ENCODE results near the gene MMUT. TPM values are rescaled to one million over a fixed set of nuclear protein-coding genes. Genes with fewer than 3 reads are reported as not detected.
"Not testable (repeated sequence)": the region's sequence is repeated elsewhere in the genome, so short reads cannot be mapped to it uniquely, and the experiment has no call there.

The MMUT gene
- 13.0 and 13.4 TPM in 2 replicates for total RNA-seq

DNA sequence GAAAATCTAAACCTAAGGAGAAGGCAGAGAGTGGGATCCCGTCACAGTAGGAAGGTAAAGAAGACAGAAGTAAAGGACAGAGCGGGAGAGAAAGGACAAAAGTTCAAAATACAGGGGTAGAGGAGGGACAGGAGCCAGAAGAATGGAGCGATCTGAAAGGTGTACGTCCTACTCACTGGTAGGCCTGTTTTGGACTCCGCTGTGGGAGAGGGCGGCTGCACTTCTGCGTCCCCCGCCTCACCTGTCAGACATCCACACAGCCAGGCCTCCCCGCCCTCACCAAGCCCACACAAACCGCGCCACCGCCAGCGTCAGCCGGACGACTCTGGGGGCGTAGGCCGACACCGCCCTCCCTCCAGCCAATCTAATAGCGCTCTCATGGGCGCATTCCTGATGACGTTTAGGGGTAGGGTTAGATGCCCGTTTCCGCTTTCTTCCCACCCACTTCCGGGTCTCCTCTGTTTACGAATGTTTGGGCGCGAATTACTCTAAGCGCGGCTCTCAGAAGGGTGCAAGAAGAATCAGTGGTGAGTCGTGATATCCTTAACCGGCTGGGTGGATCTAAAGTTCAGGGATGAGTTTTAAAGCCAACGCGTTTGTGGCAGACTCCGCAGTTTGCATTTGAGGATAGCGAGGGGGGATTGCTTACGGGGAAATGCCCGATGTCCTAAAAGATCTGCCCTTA lies at the start of gene MMUT, which contains the start of gene CENPQ:
Gene MMUT, minus strand, starts transcription at position 327 of the 685 bp plus-strand sequence. CDS start 3,787 bp downstream, outside the sequence.
Gene CENPQ, plus strand, starts transcription at position 444 of the 685 bp plus-strand sequence. CDS start 6,807 bp downstream, outside the sequence.
- peaks cover 2% of the 10 kb centered on the region for H3K27me3 Mint-ChIP-seq (ENCODE audit: insufficient read depth)
- DNase-seq (ENCODE audit: low spot score): peak; percentile 91
- H3K27ac Mint-ChIP-seq: peak within 1 kb of the TSS; percentile 97
- no peaks in the 10 kb centered on the region for H3K9me3 Mint-ChIP-seq
- H3K4me3 Mint-ChIP-seq: peak within 1 kb of the TSS; percentile 99
- peaks cover 57% of the 10 kb centered on the region for H3K4me1 Mint-ChIP-seq (ENCODE audit: low read depth)
- intact Hi-C loops (cut with micrococcal nuclease): loop anchor here (1.0 to 10.0 kb wide), 3 partner anchors 88 to 1985 kb away; no protein-coding TSS in a partner anchor
- peaks cover 8% of the 10 kb centered on the region for H3K36me3 Mint-ChIP-seq (ENCODE audit: low read depth)

DNA sequence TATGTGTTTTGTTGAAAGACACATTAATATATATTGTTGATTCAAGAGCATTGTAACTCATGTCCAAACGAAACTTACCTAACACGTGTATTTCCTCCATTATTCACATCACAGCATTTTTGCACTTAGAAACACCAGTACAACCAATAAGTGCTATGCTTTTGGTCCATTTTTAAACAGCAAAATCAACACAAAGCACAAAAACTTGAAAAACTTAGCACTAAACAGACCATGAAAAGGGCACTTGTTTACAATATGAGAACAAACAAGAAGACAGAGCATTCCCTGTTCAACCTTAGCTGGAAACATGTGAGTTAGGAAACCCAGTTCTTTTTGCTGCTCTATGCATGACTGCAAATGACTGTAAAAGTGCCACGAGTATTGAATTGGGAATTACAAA lies 46.3 kb upstream of the MMUT start:
- Mint-ChIP-seq H3K4me3 (no peak overlapping the region), H3K4me1 (ENCODE audit: low read depth) (no peaks in the 10 kb centered on the region), H3K9me3 (no peaks in the 10 kb centered on the region), H3K27me3 (ENCODE audit: insufficient read depth) (peaks cover 7% of the 10 kb centered on the region), H3K36me3 (ENCODE audit: low read depth) (no peaks in the 10 kb centered on the region), H3K27ac (no peak overlapping the region)
- intact Hi-C loops (cut with micrococcal nuclease): no loop called here
- DNase-seq (ENCODE audit: low spot score): no peak

DNA sequence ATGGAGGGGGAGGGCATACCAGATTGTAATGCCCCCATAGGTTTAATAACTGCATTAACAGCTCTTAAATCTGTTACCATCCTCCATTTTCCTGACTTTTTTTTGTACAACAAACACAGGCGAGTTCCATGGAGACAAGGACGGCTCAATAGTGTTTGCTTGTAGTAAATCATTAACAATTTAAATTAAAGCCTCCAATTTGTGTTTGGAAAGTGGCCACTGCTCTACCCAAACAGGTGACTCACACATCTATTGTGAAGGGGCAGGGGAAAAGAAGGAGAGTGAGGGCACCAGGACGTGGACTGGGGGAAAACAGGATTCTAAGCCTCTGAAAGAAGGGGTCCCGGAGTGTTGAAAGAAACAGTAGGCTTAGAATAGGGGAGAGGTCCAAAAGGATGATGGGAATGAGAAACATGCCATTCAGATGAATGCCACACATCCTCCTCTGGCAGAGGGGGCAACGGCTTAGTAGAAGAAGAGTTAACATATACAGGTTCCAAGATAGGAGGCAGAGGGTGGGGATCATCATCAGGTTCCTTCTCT lies 43.6 kb upstream of the MMUT start:
- no peak overlapping the region for H3K27ac Mint-ChIP-seq
- H3K36me3 Mint-ChIP-seq (ENCODE audit: low read depth): no peaks in the 10 kb centered on the region
- no peak for DNase-seq (ENCODE audit: low spot score)
- H3K9me3 Mint-ChIP-seq: no peaks in the 10 kb centered on the region
- H3K4me3 Mint-ChIP-seq: no peak overlapping the region
- H3K4me1 Mint-ChIP-seq (ENCODE audit: low read depth): no peaks in the 10 kb centered on the region
- intact Hi-C loops (cut with micrococcal nuclease): no loop called here
- H3K27me3 Mint-ChIP-seq (ENCODE audit: insufficient read depth): peaks cover 6% of the 10 kb centered on the region

DNA sequence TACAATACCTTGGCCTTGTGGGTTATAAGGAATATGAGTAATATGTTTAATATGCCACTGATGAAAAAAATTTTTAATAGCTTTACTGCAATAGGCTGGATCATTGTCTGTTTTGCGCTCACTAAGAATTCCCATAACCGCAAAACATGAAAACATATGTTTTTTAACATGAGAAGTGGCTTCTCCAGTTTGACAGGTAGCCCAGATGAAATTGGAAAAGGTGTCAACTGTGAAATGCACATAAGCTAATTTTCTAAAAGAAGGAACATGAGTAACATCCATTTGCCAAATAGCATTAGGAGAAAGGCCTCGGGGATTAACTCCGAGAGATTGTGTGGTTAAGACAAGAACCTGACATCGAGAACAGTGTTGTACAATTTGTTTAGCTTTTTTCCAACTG lies 41.6 kb upstream of the MMUT start:
- intact Hi-C loops (cut with micrococcal nuclease): no loop called here
- no peak for DNase-seq (ENCODE audit: low spot score)
- Mint-ChIP-seq H3K27me3 (ENCODE audit: insufficient read depth) (peaks cover 5% of the 10 kb centered on the region), H3K9me3 (no peaks in the 10 kb centered on the region), H3K4me3 (no peak overlapping the region), H3K27ac (no peak overlapping the region), H3K36me3 (ENCODE audit: low read depth) (no peaks in the 10 kb centered on the region), H3K4me1 (ENCODE audit: low read depth) (no peaks in the 10 kb centered on the region)

DNA sequence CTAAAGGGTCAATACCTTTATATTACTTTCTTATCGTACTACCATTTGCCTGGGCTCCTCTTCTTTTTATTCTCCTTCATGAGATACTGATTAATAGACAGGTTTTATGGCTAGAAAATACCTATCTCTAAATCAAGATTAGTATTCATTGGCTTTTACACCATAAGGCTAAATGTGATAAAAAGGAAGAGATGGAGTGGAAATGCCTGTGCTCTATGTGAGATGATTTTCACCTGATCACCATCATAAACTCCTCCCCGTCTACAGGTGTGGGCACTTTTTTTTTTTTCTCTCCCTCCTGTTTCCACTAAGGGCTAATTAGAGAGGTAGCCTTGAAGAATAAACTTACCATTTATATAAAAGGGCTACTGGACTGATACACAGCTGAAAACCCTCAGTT lies 36.6 kb upstream of the MMUT start, which contains the start of gene GLYATL3:
Gene GLYATL3, plus strand, starts transcription at position 301 of the 400 bp plus-strand sequence. CDS start 12,068 bp downstream, outside the sequence.
- H3K27me3 Mint-ChIP-seq (ENCODE audit: insufficient read depth): no peaks in the 10 kb centered on the region
- DNase-seq (ENCODE audit: low spot score): no peak
- no peaks in the 10 kb centered on the region for H3K4me1 Mint-ChIP-seq (ENCODE audit: low read depth)
- peaks cover 2% of the 10 kb centered on the region for H3K36me3 Mint-ChIP-seq (ENCODE audit: low read depth)
- no peak within 1 kb of the TSS for H3K4me3 Mint-ChIP-seq
- intact Hi-C loops (cut with micrococcal nuclease): no loop called here
- H3K9me3 Mint-ChIP-seq: no peaks in the 10 kb centered on the region
- H3K27ac Mint-ChIP-seq: no peak within 1 kb of the TSS

DNA sequence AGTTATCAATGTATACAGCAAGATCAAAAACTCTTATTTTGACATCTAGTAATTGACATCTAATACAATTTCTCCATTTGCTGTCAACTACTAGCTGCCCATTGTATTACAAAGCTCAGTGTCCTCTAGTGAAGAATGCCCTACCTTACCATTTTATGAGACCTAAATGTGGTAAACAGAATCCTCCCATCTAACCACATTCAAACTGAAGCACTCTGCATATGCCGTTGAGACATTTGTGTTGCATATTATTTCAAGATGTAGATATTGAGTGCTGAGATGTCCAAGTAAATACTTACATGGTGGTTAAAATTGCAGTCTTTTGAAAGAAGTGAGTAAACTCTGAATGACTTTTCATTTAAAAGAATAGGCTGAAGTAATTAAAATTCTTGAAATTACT lies 36.1 kb upstream of the MMUT start:
- intact Hi-C loops (cut with micrococcal nuclease): no loop called here
- no peaks in the 10 kb centered on the region for H3K27me3 Mint-ChIP-seq (ENCODE audit: insufficient read depth)
- no peaks in the 10 kb centered on the region for H3K9me3 Mint-ChIP-seq
- H3K4me3 Mint-ChIP-seq: no peak overlapping the region
- no peak for DNase-seq (ENCODE audit: low spot score)
- H3K4me1 Mint-ChIP-seq (ENCODE audit: low read depth): no peaks in the 10 kb centered on the region
- no peak overlapping the region for H3K27ac Mint-ChIP-seq
- peaks cover 2% of the 10 kb centered on the region for H3K36me3 Mint-ChIP-seq (ENCODE audit: low read depth)

DNA sequence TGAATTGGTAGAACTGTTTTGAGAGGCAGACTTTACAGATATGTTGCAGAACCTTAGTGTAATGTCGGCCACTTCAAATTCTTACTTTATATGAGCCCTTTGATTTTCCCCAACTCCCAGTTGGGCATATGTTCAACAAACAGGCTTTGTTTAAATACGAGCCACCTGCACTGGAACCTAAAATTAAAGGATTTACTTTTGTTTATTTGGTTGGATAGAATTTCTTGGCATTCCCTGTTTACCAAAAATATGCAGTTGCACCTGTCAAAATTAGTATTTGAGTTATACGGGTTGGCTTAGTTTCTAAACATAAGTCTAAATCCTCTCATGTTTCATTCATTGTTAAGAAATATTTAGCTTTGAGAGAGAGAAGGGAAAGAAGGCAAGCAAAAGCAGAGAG lies 34.3 kb upstream of the MMUT start:
- Mint-ChIP-seq H3K27me3 (ENCODE audit: insufficient read depth) (no peaks in the 10 kb centered on the region), H3K9me3 (no peaks in the 10 kb centered on the region), H3K36me3 (ENCODE audit: low read depth) (peaks cover 2% of the 10 kb centered on the region), H3K4me3 (no peak overlapping the region), H3K4me1 (ENCODE audit: low read depth) (no peaks in the 10 kb centered on the region), H3K27ac (no peak overlapping the region)
- DNase-seq (ENCODE audit: low spot score): no peak
- intact Hi-C loops (cut with micrococcal nuclease): no loop called here

DNA sequence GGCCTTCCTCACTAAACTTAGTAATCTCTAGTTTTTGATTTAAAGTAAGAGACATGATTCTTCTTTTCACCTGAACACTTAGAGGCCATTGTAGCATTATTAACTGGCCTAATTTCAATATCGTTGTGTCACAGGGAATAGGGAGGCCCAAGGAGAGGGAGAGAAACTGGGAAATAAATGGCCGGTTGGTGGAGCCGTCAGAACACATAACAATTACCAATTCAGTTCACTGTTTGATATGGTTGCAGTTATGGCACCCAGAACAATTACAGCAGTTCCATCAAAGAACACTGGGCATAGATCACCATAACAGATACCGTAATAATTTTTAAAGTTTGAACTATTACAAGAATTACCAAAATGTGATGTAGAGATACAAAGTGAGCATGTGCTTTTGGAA lies 27.6 kb upstream of the MMUT start:
- H3K27me3 Mint-ChIP-seq (ENCODE audit: insufficient read depth): no peaks in the 10 kb centered on the region
- intact Hi-C loops (cut with micrococcal nuclease): no loop called here

DNA sequence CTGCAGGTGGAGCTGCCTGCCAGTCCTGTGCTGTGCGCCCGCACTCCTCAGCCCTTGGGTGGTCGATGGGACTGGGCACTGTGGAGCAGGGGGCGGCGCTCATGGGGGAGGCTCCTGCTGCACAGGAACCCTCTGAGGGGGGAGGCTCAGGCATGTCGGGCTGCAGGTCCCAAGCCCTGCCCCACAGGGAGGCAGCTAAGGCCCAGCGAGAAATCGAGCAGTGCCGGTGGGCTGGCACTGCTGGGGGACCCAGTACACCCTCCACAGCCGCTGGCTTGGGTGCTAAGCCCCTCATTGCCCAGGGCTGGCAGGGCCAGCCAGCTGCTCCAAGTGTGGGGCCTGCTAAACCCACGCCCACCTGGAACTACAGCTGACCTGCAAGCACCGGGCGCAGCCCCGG lies 20.3 kb upstream of the MMUT start:
- DNase-seq (ENCODE audit: low spot score); H3K4me1 Mint-ChIP-seq (ENCODE audit: low read depth); H3K4me3 Mint-ChIP-seq; H3K36me3 Mint-ChIP-seq (ENCODE audit: low read depth); H3K27me3 Mint-ChIP-seq (ENCODE audit: insufficient read depth); H3K27ac Mint-ChIP-seq; intact Hi-C loops (cut with micrococcal nuclease); H3K9me3 Mint-ChIP-seq: not testable (repeated sequence)

More for the DNA sequence above, 27.6 kb upstream of the MMUT start:
- peaks cover 13% of the 10 kb centered on the region for H3K36me3 Mint-ChIP-seq (ENCODE audit: low read depth)
- no peak for DNase-seq (ENCODE audit: low spot score)
- H3K4me1 Mint-ChIP-seq (ENCODE audit: low read depth): no peaks in the 10 kb centered on the region
- no peak overlapping the region for H3K4me3 Mint-ChIP-seq
- H3K27ac Mint-ChIP-seq: no peak overlapping the region
- no peaks in the 10 kb centered on the region for H3K9me3 Mint-ChIP-seq

DNA sequence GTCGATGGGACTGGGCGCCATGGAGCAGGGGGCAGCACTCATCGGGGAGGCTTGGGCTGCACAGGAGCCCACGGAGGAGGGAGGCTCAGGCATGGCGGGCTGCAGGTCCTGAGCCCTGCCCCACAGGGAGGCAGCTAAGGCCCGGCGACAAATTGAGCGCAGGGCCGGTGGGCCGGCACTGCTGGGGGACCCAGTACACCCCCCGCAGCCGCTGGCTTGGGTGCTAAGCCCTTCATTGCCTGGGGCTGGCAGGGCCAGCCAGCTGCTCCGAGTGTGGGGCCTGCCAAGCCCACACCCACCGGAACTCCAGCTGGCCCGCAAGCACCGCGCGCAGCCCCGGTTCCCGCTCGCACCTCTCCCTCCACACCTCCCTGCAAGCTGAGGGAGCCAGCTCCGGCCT lies 18.8 kb upstream of the MMUT start:
- H3K27ac Mint-ChIP-seq; H3K4me3 Mint-ChIP-seq; H3K9me3 Mint-ChIP-seq; intact Hi-C loops (cut with micrococcal nuclease); DNase-seq (ENCODE audit: low spot score); H3K36me3 Mint-ChIP-seq (ENCODE audit: low read depth); H3K27me3 Mint-ChIP-seq (ENCODE audit: insufficient read depth); H3K4me1 Mint-ChIP-seq (ENCODE audit: low read depth): not testable (repeated sequence)

DNA sequence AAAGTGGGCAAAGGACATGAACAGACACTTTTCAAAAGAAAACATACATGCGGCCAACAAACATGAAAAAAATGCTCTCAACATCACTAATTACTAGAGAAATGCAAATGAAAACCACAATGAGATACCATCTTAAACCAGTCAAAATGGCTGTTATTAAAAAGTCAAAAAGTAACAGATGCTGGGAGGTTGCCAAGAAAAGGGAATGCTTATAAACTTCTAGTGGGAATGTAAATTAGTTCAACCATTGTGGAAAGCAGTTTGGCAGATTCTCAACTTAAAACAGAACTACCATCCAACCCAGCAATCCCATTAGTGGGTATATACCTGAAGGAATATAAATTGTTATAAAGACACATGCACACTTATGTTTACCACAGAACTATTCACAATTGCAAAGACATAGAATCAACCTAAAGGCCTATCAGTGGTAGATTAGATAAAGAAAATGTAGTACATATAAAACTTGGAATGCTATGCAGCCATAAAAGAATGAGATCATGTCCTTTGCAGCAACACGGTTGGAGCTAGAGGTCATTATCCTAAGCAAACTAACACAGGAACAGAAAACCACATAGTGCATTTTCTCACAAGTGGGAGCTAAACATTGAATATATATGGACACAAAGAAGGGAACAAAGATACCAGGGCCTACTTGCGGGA lies 16.4 kb upstream of the MMUT start:
- Mint-ChIP-seq H3K27ac (no peak overlapping the region), H3K4me1 (ENCODE audit: low read depth) (no peaks in the 10 kb centered on the region), H3K4me3 (no peak overlapping the region), H3K9me3 (no peaks in the 10 kb centered on the region), H3K36me3 (ENCODE audit: low read depth) (peaks cover 13% of the 10 kb centered on the region), H3K27me3 (ENCODE audit: insufficient read depth) (no peaks in the 10 kb centered on the region)
- intact Hi-C loops (cut with micrococcal nuclease): no loop called here
- DNase-seq (ENCODE audit: low spot score): no peak

DNA sequence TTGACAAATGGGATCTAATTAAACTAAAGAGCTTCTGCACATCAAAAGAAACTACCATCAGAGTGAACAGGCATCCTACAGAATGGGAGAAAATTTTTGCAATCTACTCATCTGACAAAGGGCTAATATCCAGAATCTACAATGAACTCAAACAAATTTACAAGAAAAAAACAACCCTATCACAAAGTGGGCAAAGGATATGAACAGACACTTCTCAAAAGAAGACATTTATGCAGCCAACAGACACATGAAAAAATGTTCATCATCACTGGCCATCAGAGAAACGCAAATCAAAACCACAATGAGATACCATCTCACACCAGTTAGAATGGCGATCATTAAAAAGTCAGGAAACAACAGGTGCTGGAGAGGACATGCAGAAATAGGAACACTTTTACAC lies 13.5 kb upstream of the MMUT start:
- H3K36me3 Mint-ChIP-seq (ENCODE audit: low read depth): peaks cover 29% of the 10 kb centered on the region
- intact Hi-C loops (cut with micrococcal nuclease): not testable (repeated sequence)

DNA sequence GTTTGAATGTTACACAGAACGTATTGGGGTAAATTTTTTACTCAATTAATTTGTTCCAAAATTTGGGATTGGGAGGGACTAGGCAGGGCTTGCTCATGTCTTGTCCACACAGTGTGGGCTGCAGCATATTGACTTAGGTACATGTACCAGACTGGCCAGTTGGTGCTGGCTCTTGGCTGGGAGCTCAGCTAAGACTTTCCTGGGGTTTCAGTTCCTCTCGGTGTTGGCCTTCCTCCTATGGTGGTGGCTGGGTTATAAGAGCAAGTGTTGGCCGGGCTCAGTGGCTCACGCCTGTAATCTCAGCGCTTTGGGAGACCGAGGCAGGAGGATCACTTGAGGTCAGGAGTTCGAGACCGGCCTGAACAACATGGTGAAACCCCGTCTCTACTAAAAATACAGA lies 5.0 kb upstream of the MMUT start:
- H3K36me3 Mint-ChIP-seq (ENCODE audit: low read depth): peaks cover 10% of the 10 kb centered on the region
- no peak overlapping the region for H3K4me3 Mint-ChIP-seq
- peaks cover 2% of the 10 kb centered on the region for H3K27me3 Mint-ChIP-seq (ENCODE audit: insufficient read depth)
- no peak for DNase-seq (ENCODE audit: low spot score)
- intact Hi-C loops (cut with micrococcal nuclease): loop anchor here (10.0 kb wide), 1 partner anchor 137 kb away; no protein-coding TSS in a partner anchor
- peaks cover 33% of the 10 kb centered on the region for H3K4me1 Mint-ChIP-seq (ENCODE audit: low read depth)
- no peaks in the 10 kb centered on the region for H3K9me3 Mint-ChIP-seq
- H3K27ac Mint-ChIP-seq: no peak overlapping the region

More for the DNA sequence above, 13.5 kb upstream of the MMUT start:
- not testable (repeated sequence) for H3K27me3 Mint-ChIP-seq (ENCODE audit: insufficient read depth); H3K4me1 Mint-ChIP-seq (ENCODE audit: low read depth); DNase-seq (ENCODE audit: low spot score); H3K4me3 Mint-ChIP-seq; H3K9me3 Mint-ChIP-seq; H3K27ac Mint-ChIP-seq

Data from activated T-helper 1 cell treated with anti-CD3 and anti-CD28 coated beads, Interleukin-12 subunit alpha, Interleukin-12 subunit beta, Interleukin-2, Interleukin-4 antibody, amounts not matched to agents 30 ng/mL and 10 ng/mL and 1 ng/mL, durations not matched to agents 14 hours and 24 hours and 36 hours (primary cell).